SK-N-SH (cell line): ENCODE data around the gene C1orf210.

Experiments
- FOXJ3 ChIP-seq: sonication (generic); formaldehyde crosslinking; IDR thresholded peaks from 2 replicates; pipeline ENCODE4 v1.5.1; 2020; ENCODE audit warnings: mild to moderate bottlenecking, missing genetic modification reagents
- GABPA ChIP-seq: IDR thresholded peaks from 2 replicates; pipeline ENCODE4 v1.4.0; 2012; ENCODE audit warnings: low read depth, mild to moderate bottlenecking
- GATA2 ChIP-seq: sonication (generic); formaldehyde crosslinking; IDR thresholded peaks from 2 replicates; pipeline ENCODE4 v1.5.0; 2020; ENCODE audit warnings: mild to moderate bottlenecking, missing genetic modification reagents
- JUND ChIP-seq: IDR thresholded peaks from 2 replicates; pipeline ENCODE4 v1.4.0; 2012
- MXI1 ChIP-seq: IDR thresholded peaks from 2 replicates; pipeline ENCODE4 v1.6.1; 2012; ENCODE audit warnings: mild to moderate bottlenecking, low read depth, low read length, improper control_type of control experiment
- RFX5 ChIP-seq: IDR thresholded peaks from 2 replicates; pipeline ENCODE4 v1.6.1; 2012; ENCODE audit warnings: mild to moderate bottlenecking, improper control_type of control experiment, low read length
- YY1 ChIP-seq: IDR thresholded peaks from 2 replicates; pipeline ENCODE4 v1.4.0; 2012; ENCODE audit warnings: low read depth, mild to moderate bottlenecking
- TF ChIP-seq, protein P1 (sequence below): fragments of 200-600 bp; sonication (generic); IDR thresholded peaks from 2 replicates; pipeline ENCODE4 v1.6.1; 2017; ENCODE audit warnings: antibody characterized with exemption, mild to moderate bottlenecking, moderate library complexity

DNA sequence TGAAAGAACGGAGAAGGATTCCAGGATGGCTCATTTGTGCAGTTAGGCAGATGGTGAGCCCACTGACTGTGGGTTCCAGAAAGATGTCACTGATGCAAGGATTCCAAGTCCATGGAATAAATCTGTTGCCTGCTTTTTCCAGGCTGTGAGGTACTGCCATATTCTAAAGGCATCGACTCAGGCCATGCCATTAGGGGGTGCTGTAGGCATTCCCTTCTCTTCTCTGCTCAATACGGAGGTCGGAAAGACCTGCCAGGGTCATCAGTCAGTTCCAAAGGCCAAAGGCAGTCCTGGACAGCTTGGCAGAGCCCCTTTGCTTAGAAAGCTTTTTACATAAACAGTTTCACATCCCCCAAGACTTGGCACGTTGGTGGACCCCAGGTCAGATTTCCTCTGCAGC lies 47.3 kb downstream of the C1orf210 start:
- TF ChIP-seq, protein P1, sequence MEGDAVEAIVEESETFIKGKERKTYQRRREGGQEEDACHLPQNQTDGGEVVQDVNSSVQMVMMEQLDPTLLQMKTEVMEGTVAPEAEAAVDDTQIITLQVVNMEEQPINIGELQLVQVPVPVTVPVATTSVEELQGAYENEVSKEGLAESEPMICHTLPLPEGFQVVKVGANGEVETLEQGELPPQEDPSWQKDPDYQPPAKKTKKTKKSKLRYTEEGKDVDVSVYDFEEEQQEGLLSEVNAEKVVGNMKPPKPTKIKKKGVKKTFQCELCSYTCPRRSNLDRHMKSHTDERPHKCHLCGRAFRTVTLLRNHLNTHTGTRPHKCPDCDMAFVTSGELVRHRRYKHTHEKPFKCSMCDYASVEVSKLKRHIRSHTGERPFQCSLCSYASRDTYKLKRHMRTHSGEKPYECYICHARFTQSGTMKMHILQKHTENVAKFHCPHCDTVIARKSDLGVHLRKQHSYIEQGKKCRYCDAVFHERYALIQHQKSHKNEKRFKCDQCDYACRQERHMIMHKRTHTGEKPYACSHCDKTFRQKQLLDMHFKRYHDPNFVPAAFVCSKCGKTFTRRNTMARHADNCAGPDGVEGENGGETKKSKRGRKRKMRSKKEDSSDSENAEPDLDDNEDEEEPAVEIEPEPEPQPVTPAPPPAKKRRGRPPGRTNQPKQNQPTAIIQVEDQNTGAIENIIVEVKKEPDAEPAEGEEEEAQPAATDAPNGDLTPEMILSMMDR: peak; percentile 60
- TF ChIP-seq GATA2 (CRISPR knock-in tag) (no peak), FOXJ3 (CRISPR knock-in tag) (no peak), JUND (no peak), MXI1 (no peak), GABPA (no peak), RFX5 (no peak), YY1 (no peak)
